ENCODE data around the gene CD22.
"Not testable (repeated sequence)": the region's sequence is repeated elsewhere in the genome, so short reads cannot be mapped to it uniquely, and the experiment has no call there.

Gene CD22

DNA sequence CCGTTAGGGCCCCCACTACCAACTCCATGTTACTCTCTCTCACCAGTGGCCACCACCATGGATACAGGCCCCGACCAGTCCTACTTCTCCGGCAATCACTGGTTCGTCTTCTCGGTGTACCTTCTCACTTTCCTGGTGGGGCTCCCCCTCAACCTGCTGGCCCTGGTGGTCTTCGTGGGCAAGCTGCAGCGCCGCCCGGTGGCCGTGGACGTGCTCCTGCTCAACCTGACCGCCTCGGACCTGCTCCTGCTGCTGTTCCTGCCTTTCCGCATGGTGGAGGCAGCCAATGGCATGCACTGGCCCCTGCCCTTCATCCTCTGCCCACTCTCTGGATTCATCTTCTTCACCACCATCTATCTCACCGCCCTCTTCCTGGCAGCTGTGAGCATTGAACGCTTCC lies 29.8 kb downstream of the CD22 start:
- not testable (repeated sequence) for DNase-seq (ENCODE audit: low read depth in 3 of 3)

DNA sequence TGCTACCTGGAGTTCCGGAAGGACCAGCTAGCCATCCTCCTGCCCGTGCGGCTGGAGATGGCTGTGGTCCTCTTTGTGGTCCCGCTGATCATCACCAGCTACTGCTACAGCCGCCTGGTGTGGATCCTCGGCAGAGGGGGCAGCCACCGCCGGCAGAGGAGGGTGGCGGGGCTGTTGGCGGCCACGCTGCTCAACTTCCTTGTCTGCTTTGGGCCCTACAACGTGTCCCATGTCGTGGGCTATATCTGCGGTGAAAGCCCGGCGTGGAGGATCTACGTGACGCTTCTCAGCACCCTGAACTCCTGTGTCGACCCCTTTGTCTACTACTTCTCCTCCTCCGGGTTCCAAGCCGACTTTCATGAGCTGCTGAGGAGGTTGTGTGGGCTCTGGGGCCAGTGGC lies 30.4 kb downstream of the CD22 start:
- DNase-seq (ENCODE audit: low read depth in 3 of 3) = not testable (repeated sequence)

DNA sequence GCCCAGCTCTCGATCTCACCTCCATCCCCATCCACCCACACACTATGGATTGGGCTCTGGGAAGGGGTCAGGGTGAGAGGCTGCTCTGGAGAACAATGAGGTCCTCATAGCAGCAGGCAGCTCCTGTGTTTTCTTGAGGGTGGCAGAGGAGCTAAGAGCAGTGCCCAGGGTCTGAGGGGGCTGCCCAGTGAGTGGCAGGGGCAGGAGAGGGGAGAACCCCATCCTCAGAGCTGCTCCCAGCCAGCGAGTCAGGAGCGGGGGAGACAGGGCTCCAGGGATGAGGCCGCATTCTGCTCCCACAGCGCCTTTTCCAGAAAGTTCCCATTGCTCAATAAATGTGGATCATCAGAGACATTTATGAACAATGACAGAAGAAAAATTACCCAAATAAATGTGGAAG lies 31.1 kb downstream of the CD22 start:
- not testable (repeated sequence) for DNase-seq (ENCODE audit: low read depth in 3 of 3)

- DNase-seq (ENCODE audit: low read depth in 3 of 3) = no peak
Measured at GRCh38 chr19:35360880-35361420, 32.0 kb downstream of the CD22 start.

DNA sequence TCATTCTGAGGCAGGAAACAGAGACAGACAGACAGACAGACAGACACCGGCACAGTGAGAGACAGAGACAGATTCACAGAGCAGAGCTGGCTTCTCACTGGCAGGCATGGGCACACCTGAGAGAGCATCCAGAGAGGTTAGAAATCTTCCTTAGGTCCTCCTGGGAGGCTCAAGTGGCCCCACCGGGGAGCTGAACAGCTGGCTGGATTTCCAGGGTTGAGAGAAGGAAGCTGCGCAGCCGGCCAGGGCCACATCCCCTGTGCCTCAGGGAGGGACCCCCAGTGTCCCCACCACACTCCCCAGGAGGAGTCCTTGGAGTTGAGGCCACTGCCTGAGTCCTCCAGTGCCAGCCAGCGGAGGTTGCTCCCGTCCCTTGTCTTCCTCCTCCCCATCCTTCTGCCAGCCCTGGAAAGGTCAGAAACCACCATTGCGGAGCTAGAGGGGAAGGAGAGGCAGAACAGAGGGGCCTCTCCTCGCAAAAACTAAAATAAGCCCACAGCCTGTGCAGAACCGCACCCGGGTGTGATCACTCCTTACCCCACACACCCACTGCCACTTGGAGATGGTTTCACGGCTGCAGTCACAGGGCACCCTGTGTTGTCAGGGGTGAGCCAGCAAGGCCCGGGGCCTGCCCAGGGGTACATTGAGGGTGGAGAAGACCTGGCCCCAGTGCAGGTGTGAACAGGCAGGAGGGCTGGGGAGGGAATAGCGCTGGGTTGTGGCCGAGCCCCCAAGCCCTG lies 33.4 kb downstream of the CD22 start:
- DNase-seq (ENCODE audit: low read depth in 3 of 3) = no peak

- no peak for DNase-seq (ENCODE audit: low read depth in 3 of 3)
Measured at GRCh38 chr19:35363001-35363590, 34.1 kb downstream of the CD22 start.

GRCh38 chr19:35363711-35364425 lies 34.9 kb downstream of the CD22 start:
- no peak for DNase-seq (ENCODE audit: low read depth in 3 of 3)

GRCh38 chr19:35365303-35365702 lies 36.3 kb downstream of the CD22 start:
- DNase-seq (ENCODE audit: low read depth in 3 of 3) = no peak

DNA sequence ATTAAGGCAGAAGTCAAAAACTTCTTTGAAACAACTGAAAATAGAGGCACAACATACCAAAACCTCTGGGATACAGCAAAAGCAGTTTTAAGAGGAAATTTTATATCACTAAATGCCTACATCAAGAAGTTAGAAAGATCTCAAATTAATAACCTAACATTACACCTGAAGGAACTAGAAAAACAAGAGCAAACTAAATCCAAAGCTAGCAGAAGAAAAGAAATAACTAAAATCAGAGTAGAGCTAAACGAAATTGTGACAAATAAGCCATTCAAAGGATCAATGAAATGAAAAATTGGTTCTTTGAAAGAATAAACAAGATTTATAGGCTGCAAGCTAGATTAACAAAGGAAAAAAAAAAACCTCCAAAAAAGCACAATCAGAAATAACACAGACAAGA lies 39.4 kb downstream of the CD22 start:
- DNase-seq (ENCODE audit: low read depth in 3 of 3) = no peak

DNA sequence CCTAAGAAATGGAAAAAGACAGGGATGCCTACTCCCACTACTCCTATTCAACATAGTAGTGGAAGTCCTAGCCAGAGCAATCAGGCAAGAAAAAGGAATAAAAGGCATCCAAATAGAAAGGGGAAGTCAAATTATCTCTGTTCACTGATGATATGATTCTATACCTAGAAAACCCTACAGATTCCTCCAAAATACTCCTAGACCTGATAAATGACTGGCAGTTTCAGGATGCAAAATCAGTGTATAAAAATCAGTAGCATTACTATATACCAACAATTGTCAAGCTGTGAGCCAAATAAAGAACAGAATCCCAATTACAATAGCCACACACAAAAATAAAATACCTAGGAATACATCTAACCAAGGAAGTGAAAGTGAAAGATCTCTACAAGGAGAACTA lies 40.5 kb downstream of the CD22 start:
- no peak for DNase-seq (ENCODE audit: low read depth in 3 of 3)

GRCh38 chr19:35370722-35371121 lies 41.7 kb downstream of the CD22 start, which contains the start of gene GPR42:
GPR42 (plus strand) TSS chr19:35371068; CDS start chr19:35371360, 292 bp downstream.
- DNase-seq (ENCODE audit: low read depth in 3 of 3) = no peak

DNA sequence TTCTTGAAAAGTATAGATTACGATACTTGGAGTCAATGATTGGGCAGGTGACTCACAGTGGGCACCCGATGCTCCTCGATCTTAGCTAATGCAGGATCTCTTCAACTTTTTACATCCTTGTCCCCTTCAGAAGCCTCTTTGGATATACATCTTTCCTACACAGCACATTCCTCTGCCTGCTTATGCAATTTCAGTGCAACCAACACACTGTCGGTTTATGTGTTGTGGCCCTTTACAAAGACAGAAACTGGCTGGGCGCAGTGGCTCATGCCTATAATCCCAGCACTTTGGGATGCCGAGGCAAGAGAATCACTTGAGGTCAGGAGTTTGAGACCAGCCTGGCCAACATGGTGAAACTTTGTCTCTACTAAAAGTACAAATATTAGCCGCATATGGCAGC lies 44.5 kb downstream of the CD22 start:
- DNase-seq (ENCODE audit: low read depth in 3 of 3) = no peak

DNA sequence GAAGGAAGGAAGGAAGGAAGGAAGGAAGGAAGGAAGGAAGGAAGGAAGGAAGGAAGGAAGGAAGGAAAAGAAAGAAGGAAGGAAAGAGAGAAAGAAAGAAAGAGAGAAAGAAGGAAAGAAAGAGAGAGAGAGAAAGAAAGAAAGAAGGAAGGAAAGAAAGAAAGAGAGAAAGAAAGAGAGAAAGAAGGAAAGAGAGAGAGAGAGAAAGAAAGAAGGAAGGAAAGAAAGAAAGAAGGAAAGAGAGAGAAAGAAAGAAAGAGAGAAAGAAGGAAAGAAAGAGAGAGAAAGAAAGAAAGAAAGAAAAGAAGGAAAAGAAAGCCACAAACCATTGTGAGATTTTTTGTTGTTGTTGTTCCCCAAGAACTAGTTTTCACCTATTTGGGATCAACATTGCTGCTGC lies 45.0 kb downstream of the CD22 start:
- DNase-seq (ENCODE audit: low read depth in 3 of 3) = not testable (repeated sequence)

GRCh38 chr19:35375505-35376307 lies 46.7 kb downstream of the CD22 start:
- no peak for DNase-seq (ENCODE audit: low read depth in 3 of 3)

GRCh38 chr19:35377656-35378055 lies 48.7 kb downstream of the CD22 start:
- no peak for DNase-seq (ENCODE audit: low read depth in 3 of 3)

DNA sequence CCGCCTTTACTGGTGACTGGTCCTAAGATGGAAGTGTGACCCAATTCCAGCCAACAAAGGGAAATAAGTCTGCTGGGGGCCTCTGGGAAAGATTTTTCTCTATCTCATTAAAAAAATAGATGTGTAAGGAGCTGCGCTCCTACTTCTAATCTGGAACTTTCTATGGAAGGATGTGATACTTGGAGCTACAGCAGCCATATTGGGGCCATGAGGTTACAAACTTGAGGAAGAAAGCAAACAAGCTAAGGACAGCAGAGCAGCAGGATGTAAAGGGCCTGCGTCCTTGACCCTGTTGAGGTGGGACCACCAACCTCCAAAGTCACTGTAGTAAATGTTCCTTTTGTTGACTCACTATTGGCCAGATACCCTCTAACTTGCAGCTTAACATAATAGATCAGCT lies 49.4 kb downstream of the CD22 start:
- DNase-seq (ENCODE audit: low read depth in 3 of 3) = no peak

GRCh38 chr19:35379545-35379944 lies 50.6 kb downstream of the CD22 start:
- not testable (repeated sequence) for DNase-seq (ENCODE audit: low read depth in 3 of 3)

DNA sequence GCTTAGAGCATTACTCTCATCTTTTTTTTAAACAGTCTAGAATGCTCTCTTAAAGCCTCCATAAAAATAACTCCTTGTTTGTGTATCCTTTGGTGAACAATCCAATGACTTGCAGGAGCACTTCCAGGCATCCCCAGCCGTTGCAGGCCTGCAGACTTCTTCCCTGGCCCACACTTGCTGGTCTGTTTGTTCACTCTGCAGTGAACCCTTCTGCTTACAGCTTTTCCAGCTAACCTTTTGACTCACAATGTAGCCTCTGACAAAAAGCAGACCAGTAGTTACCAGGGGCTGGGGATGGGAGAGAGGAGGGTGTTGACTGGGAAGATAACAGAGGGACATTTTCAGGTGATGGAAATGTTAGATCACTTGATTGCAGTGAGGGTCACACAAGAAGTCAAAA lies 51.0 kb downstream of the CD22 start:
- DNase-seq (ENCODE audit: low read depth in 3 of 3) = no peak

- DNase-seq (ENCODE audit: low read depth in 3 of 3) = no peak
Measured at GRCh38 chr19:35380450-35381124, 51.6 kb downstream of the CD22 start.

GRCh38 chr19:35381318-35381717 lies 52.3 kb downstream of the CD22 start:
- DNase-seq (ENCODE audit: low read depth in 3 of 3) = no peak

GRCh38 chr19:35381926-35382325 lies 52.9 kb downstream of the CD22 start:
- DNase-seq (ENCODE audit: low read depth in 3 of 3) = no peak
